Measurements from ENCODE around the gene GUCA2A. TPM values are rescaled to one million over a fixed set of nuclear protein-coding genes. Genes with fewer than 3 reads are reported as not detected.

Gene GUCA2A
- total RNA-seq, 1 experiment from 2014 or later: not detected

DNA sequence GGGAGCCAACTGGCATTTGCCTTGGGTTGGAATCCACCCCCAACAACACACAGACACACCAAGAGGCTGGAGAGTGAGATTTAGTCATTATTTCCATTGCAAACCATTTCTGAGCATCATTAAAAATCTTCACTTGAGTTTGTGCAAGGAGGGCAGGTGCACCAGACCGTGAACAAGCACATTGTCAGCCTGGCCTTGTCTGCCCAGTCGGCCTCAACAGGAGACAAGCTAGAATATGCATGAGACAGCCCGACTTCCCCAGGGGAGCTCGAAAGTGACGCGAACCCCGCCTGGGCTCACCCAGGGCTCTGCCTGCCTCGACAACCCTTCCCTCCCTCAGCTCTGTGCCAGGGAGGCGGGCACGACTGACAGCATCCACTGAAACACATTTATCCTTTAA lies 26.8 kb downstream of the GUCA2A start:
- Mint-ChIP-seq H3K9me3 (no peaks in the 10 kb centered on the region), H3K27ac (no peak overlapping the region), H3K36me3 (ENCODE audit: insufficient read depth in 1 of 3, low read depth in 3 of 3) (no peaks in the 10 kb centered on the region), H3K4me3 (no peak overlapping the region), H3K27me3 (ENCODE audit: low read depth) (no peaks in the 10 kb centered on the region; the same call in none of the 2 replicates), H3K4me1 (no peaks in the 10 kb centered on the region)
- Histone ChIP-seq H3K23ac (ENCODE audit: insufficient read length, low read depth, low read length) (no peak overlapping the region), H3K79me1 (ENCODE audit: insufficient read depth, low read depth, low read length, poor library complexity, severe bottlenecking) (no peaks in the 10 kb centered on the region), H3K79me2 (ENCODE audit: insufficient read depth, low read length) (no peaks in the 10 kb centered on the region), H4K91ac (ENCODE audit: insufficient read length, low read depth, low read length) (no peak overlapping the region), H2BK15ac (ENCODE audit: low read depth, low read length) (no peak overlapping the region), H3K9ac (ENCODE audit: extremely low read depth, insufficient read length, low read length) (no peak overlapping the region), H3K14ac (ENCODE audit: insufficient read depth, low read length) (no peak overlapping the region; the same call in 1 of the 2 replicates), H2BK12ac (ENCODE audit: insufficient read length, low read depth, low read length) (no peak overlapping the region), H3T11ph (ENCODE audit: low read length) (no peak overlapping the region), H3K4me2 (ENCODE audit: insufficient read depth, insufficient read length, low read length) (no peak overlapping the region), H4K5ac (ENCODE audit: insufficient read length, low read depth, low read length) (no peak overlapping the region), H3K27ac (ENCODE audit: insufficient read length, low read depth, low read length) (no peak overlapping the region), H3K23me2 (ENCODE audit: insufficient read length, low read depth, low read length, poor library complexity, severe bottlenecking) (no peaks in the 10 kb centered on the region), H3K4me1 (ENCODE audit: insufficient read depth, low read length) (no peaks in the 10 kb centered on the region), H3K9me3 (ENCODE audit: control insufficient read depth, low read depth, low read length) (no peaks in the 10 kb centered on the region), H2AK5ac (ENCODE audit: insufficient read length, low read length) (no peak overlapping the region), H2BK120ac (ENCODE audit: low read depth, low read length, poor library complexity, severe bottlenecking) (no peak overlapping the region), H3K27me3 (ENCODE audit: insufficient read depth, low read length) (no peaks in the 10 kb centered on the region), H4K8ac (replicated peaks; ENCODE audit: insufficient read length, low read depth, low read length) (no peak overlapping the region), H4K20me1 (ENCODE audit: control insufficient read depth, insufficient read depth, insufficient read length) (no peaks in the 10 kb centered on the region), H2BK5ac (ENCODE audit: insufficient read length, low read length) (no peak overlapping the region), H3K56ac (ENCODE audit: insufficient read length, low read depth, low read length) (no peak overlapping the region), H2AFZ (ENCODE audit: low read length) (no peak overlapping the region), H2BK20ac (ENCODE audit: low read depth, low read length, poor library complexity, severe bottlenecking) (no peak overlapping the region), H3K4ac (ENCODE audit: low read depth, low read length) (no peak overlapping the region), H3K18ac (ENCODE audit: insufficient read length, low read depth, low read length) (no peak overlapping the region)
- TF ChIP-seq, protein P1, sequence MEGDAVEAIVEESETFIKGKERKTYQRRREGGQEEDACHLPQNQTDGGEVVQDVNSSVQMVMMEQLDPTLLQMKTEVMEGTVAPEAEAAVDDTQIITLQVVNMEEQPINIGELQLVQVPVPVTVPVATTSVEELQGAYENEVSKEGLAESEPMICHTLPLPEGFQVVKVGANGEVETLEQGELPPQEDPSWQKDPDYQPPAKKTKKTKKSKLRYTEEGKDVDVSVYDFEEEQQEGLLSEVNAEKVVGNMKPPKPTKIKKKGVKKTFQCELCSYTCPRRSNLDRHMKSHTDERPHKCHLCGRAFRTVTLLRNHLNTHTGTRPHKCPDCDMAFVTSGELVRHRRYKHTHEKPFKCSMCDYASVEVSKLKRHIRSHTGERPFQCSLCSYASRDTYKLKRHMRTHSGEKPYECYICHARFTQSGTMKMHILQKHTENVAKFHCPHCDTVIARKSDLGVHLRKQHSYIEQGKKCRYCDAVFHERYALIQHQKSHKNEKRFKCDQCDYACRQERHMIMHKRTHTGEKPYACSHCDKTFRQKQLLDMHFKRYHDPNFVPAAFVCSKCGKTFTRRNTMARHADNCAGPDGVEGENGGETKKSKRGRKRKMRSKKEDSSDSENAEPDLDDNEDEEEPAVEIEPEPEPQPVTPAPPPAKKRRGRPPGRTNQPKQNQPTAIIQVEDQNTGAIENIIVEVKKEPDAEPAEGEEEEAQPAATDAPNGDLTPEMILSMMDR (conservative IDR thresholded peaks at IDR 0.05): no peak
- DNase-seq: no peak
- no CpG with 5 or more reads among the region's 10 CpGs for WGBS (ENCODE audit: extremely low coverage, insufficient read length, low lambda C conversion rate)

Data from H9 (cell line).